ENCODE measurements around the gene MGAT2. TPM values are rescaled to one million over a fixed set of nuclear protein-coding genes. Genes with fewer than 3 reads are reported as not detected.

Gene MGAT2
- total RNA-seq, 1 donor from 2014 or later, result 37.4 TPM

DNA sequence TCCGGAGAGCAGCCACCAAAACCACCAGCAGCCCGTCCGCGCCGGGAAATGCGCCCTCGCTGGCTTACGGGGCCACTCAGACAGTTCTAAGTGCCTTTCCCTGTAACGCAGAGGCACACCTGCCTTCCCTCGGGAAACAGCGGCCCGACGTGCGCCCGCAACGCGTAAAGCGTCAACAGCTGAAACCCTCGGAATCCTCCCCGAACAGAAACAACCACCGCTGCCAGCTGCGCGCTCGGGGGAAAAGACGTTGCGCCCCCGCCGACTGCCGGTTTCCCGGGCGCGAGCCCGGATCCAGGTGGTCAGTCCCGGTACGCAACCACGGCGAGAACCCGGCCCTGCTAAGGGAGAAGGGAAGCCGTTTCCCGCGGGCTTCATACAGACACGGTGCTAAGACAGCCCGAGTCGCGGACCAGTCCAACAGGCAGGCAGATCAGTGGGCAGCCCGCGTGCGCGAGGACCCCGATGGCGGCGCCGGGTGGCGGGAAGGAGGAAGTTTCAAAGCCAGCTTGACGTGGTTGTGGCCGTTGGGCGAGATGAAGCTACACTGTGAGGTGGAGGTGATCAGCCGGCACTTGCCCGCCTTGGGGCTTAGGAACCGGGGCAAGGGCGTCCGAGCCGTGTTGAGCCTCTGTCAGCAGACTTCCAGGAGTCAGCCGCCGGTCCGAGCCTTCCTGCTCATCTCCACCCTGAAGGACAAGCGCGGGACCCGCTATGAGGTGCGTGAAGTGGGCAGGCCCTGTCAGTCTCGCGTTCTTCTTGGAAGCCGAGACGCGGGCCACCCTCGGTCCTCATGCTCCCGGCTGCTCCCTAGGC is 21.9 kb upstream of the MGAT2 start, which contains the start of gene LRR1:
Gene LRR1, plus strand, starts transcription at position 456 of the 816 bp plus-strand sequence. Its CDS starts 81 bp downstream, at position 537.
- peak in 1 of 3 experiments; percentile 17 for TF ChIP-seq CTCF (IDR thresholded peaks at IDR 0.05)
- H3K27ac ChIP-seq, result peak within 1 kb of the TSS; percentile 93 to 96
- intact Hi-C loops (cut with DNase I), result loop anchor here (1.0 kb wide), 1 partner anchor 22 kb away; the partner anchor contains the start of genes MGAT2 and RPL36AL
- no peaks in the 10 kb centered on the region for H3K9me3 ChIP-seq
- H3K4me3 ChIP-seq, result peak within 1 kb of the TSS; percentile 82
- DNase-seq (ENCODE audit: low spot score in 2 of 2), result peak; percentile 46 to 91
- H3K36me3 ChIP-seq, result peaks cover 0 to 2% of the 10 kb centered on the region in 2 donors
- peaks cover 0 to 5% of the 10 kb centered on the region in 2 donors for H3K4me1 ChIP-seq
- H3K27me3 ChIP-seq, result no peaks in the 10 kb centered on the region

DNA sequence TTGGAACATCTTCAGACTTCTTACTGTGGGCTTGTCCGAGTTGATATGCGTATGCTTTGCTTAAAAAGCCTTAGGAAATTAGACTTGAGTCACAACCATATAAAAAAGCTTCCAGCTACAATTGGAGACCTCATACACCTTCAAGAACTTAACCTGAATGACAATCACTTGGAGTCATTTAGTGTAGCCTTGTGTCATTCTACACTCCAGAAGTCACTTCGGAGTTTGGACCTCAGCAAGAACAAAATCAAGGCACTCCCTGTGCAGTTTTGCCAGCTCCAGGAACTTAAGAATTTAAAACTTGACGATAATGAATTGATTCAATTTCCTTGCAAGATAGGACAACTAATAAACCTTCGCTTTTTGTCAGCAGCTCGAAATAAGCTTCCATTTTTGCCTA is 13.0 kb upstream of the MGAT2 start:
- no peaks in the 10 kb centered on the region for H3K27me3 ChIP-seq
- no peak overlapping the region for H3K27ac ChIP-seq
- H3K4me3 ChIP-seq, result no peak overlapping the region
- no peak for TF ChIP-seq CTCF (IDR thresholded peaks at IDR 0.05)
- H3K9me3 ChIP-seq, result no peaks in the 10 kb centered on the region
- peaks cover 0 to 6% of the 10 kb centered on the region in 2 donors for H3K36me3 ChIP-seq
- DNase-seq (ENCODE audit: low spot score in 2 of 2), result no peak
- intact Hi-C loops (cut with DNase I), result no loop called here
- H3K4me1 ChIP-seq, result no peaks in the 10 kb centered on the region

DNA sequence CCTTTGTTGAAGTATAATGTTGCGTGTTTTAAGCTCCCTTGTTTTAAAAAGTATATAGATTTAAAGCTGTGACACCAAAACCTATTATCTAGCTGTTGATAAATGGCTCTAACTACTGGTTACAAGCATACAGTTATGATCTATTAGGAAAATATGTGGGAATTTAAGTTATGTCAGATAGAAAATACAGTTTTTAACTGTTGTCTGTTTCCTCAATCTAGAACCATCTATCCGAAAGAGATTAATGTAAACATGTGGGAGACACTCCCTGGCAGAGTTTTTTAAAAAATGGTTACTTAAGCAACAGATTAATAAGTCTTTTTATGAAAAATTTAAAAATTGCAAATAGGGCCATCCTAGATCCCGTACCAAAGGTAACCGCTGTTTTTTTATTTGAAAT is 8.3 kb upstream of the MGAT2 start:
- DNase-seq (ENCODE audit: low spot score in 2 of 2), result no peak
- no peak overlapping the region for H3K27ac ChIP-seq
- TF ChIP-seq CTCF (IDR thresholded peaks at IDR 0.05), result no peak
- H3K27me3 ChIP-seq, result no peaks in the 10 kb centered on the region
- no peaks in the 10 kb centered on the region for H3K4me1 ChIP-seq
- intact Hi-C loops (cut with DNase I), result no loop called here
- no peak overlapping the region for H3K4me3 ChIP-seq
- no peaks in the 10 kb centered on the region for H3K9me3 ChIP-seq
- peaks cover 0 to 6% of the 10 kb centered on the region in 2 donors for H3K36me3 ChIP-seq

GRCh38 chr14:49612671-49613070 is 7.9 kb upstream of the MGAT2 start:
- intact Hi-C loops (cut with DNase I), result no loop called here
- no peak overlapping the region for H3K27ac ChIP-seq
- H3K4me1 ChIP-seq, result no peaks in the 10 kb centered on the region
- no peak overlapping the region for H3K4me3 ChIP-seq
- H3K27me3 ChIP-seq, result no peaks in the 10 kb centered on the region
- no peaks in the 10 kb centered on the region for H3K9me3 ChIP-seq
- no peak for TF ChIP-seq CTCF (IDR thresholded peaks at IDR 0.05)
- DNase-seq (ENCODE audit: low spot score in 2 of 2), result no peak
- peaks cover 0 to 9% of the 10 kb centered on the region in 2 donors for H3K36me3 ChIP-seq

DNA sequence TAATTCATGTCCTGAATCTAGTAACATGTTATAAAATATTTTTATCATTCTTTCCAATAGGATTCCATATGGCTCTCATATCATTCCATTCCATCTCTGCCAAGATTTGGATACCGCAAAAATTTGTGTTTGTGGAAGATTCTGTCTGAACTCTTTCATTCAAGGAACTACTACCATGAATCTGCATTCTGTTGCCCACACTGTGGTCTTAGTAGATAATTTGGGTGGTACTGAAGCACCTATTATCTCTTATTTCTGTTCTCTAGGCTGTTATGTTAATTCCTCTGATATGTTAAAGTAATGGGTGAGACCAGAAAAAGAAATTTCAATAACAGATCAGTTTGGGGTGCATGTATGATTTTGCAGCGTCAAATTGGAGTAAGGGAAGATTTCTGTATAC is 6.4 kb upstream of the MGAT2 start:
- H3K27me3 ChIP-seq, result no peaks in the 10 kb centered on the region
- no peak for TF ChIP-seq CTCF (IDR thresholded peaks at IDR 0.05)
- intact Hi-C loops (cut with DNase I), result no loop called here
- H3K4me1 ChIP-seq, result peaks cover under 1 to 6% of the 10 kb centered on the region in 2 donors
- DNase-seq (ENCODE audit: low spot score in 2 of 2), result no peak
- no peaks in the 10 kb centered on the region for H3K9me3 ChIP-seq
- no peak overlapping the region for H3K4me3 ChIP-seq
- H3K27ac ChIP-seq, result no peak overlapping the region
- peaks cover 0 to 23% of the 10 kb centered on the region in 2 donors for H3K36me3 ChIP-seq

Data from ascending aorta (tissue), 2 donors.